ENCODE measurements around the gene MYRIP.

The MYRIP gene

DNA sequence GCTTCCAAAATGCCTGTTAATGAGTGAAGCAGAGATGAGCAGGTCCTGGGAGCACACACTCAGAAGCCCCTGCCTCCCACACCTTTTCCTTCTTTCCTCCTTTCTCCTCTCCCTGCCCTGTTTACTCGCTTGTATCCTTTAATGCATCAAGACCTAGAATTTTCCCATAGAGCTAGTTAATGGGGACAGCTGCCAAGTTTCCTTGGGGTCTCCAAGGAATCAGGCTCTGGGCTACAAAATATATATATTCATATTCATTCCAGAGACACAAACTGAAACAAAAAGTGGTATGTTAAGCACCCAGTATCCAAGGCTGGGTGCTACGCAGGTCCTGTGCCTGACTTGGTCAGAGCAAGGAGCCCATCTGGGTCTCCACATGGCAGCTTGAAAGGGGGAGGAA is 235.6 kb downstream of the MYRIP start:
- TF ChIP-seq, protein P1, sequence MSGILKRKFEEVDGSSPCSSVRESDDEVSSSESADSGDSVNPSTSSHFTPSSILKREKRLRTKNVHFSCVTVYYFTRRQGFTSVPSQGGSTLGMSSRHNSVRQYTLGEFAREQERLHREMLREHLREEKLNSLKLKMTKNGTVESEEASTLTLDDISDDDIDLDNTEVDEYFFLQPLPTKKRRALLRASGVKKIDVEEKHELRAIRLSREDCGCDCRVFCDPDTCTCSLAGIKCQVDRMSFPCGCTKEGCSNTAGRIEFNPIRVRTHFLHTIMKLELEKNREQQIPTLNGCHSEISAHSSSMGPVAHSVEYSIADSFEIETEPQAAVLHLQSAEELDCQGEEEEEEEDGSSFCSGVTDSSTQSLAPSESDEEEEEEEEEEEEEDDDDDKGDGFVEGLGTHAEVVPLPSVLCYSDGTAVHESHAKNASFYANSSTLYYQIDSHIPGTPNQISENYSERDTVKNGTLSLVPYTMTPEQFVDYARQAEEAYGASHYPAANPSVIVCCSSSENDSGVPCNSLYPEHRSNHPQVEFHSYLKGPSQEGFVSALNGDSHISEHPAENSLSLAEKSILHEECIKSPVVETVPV (CRISPR knock-in tag; IDR thresholded peaks at IDR 0.05) = no peak
- no peak for TF ChIP-seq TCF4 (CRISPR knock-in tag; IDR thresholded peaks at IDR 0.05; ENCODE audit: borderline replicate concordance)
- no peak for TF ChIP-seq GLIS3 (CRISPR knock-in tag; IDR thresholded peaks at IDR 0.05)
- no peak for TF ChIP-seq BACH2 (CRISPR knock-in tag; IDR thresholded peaks at IDR 0.05; ENCODE audit: borderline replicate concordance)
- no peak for TF ChIP-seq ESRRG (CRISPR knock-in tag; IDR thresholded peaks at IDR 0.05)
- no peak for TF ChIP-seq ZNF565 (CRISPR knock-in tag; conservative IDR thresholded peaks at IDR 0.05; ENCODE audit: low read depth)
- no peak for TF ChIP-seq ZNF70 (CRISPR knock-in tag; IDR thresholded peaks at IDR 0.05)
- ATAC-seq = no peak

DNA sequence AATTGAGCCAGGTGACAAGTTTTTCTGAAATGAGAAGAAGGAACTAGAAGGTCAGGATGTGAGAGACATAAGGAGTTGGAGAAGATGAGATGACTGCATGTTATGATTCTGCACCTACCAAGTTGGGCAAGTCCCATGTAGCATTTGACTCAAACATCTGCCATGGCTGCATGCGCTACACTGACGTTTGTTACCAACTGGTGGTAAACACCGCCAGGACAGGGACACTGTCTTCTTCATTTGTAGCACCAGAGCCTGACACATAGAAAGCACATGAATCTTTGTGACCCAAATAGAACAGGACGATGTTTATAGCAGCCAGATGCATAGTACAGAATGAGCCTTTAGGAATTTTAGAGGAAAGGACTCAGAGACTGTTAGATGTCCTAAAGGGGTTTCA is 236.7 kb downstream of the MYRIP start:
- ATAC-seq = no peak
- TF ChIP-seq ZFP30 (CRISPR knock-in tag; IDR thresholded peaks at IDR 0.05) (no peak), CSDC2 (CRISPR knock-in tag; IDR thresholded peaks at IDR 0.05) (no peak), ZNF8 (CRISPR knock-in tag; IDR thresholded peaks at IDR 0.05) (no peak), BACH2 (CRISPR knock-in tag; IDR thresholded peaks at IDR 0.05; ENCODE audit: borderline replicate concordance) (no peak), ARNTL (CRISPR knock-in tag; IDR thresholded peaks at IDR 0.05; ENCODE audit: borderline replicate concordance, low read depth) (no peak)
- TF ChIP-seq, protein P2, sequence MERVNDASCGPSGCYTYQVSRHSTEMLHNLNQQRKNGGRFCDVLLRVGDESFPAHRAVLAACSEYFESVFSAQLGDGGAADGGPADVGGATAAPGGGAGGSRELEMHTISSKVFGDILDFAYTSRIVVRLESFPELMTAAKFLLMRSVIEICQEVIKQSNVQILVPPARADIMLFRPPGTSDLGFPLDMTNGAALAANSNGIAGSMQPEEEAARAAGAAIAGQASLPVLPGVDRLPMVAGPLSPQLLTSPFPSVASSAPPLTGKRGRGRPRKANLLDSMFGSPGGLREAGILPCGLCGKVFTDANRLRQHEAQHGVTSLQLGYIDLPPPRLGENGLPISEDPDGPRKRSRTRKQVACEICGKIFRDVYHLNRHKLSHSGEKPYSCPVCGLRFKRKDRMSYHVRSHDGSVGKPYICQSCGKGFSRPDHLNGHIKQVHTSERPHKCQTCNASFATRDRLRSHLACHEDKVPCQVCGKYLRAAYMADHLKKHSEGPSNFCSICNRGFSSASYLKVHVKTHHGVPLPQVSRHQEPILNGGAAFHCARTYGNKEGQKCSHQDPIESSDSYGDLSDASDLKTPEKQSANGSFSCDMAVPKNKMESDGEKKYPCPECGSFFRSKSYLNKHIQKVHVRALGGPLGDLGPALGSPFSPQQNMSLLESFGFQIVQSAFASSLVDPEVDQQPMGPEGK (CRISPR knock-in tag; IDR thresholded peaks at IDR 0.05; ENCODE audit: borderline replicate concordance) = no peak
- TF ChIP-seq, protein P3, sequence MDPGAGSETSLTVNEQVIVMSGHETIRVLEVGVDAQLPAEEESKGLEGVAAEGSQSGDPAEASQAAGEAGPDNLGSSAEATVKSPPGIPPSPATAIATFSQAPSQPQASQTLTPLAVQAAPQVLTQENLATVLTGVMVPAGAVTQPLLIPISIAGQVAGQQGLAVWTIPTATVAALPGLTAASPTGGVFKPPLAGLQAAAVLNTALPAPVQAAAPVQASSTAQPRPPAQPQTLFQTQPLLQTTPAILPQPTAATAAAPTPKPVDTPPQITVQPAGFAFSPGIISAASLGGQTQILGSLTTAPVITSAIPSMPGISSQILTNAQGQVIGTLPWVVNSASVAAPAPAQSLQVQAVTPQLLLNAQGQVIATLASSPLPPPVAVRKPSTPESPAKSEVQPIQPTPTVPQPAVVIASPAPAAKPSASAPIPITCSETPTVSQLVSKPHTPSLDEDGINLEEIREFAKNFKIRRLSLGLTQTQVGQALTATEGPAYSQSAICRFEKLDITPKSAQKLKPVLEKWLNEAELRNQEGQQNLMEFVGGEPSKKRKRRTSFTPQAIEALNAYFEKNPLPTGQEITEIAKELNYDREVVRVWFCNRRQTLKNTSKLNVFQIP (CRISPR knock-in tag; IDR thresholded peaks at IDR 0.05; ENCODE audit: borderline replicate concordance, low read depth) = no peak

DNA sequence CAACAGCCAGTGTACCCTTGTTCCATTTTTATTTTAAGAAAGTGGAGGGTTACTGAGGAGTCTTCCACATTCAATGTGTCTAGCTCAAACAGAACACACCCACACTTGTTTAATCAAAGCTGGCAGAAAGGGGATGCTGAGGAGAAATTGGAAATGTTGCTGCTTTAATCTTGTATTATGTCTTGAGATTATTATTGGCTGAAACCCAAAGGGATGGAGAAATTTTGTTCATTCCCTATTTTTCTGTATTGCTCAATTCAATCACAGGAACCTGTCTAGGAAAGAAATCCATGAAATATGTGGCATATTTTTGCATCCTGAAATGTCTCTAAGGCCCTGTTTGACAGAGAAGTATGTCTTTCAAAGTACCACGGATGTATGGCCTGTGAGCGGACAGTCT is 238.0 kb downstream of the MYRIP start:
- TF ChIP-seq ZC3H10 (CRISPR knock-in tag; IDR thresholded peaks at IDR 0.05) (no peak), ZNF70 (CRISPR knock-in tag; IDR thresholded peaks at IDR 0.05) (no peak), ESRRG (CRISPR knock-in tag; IDR thresholded peaks at IDR 0.05) (no peak), TCF4 (CRISPR knock-in tag; IDR thresholded peaks at IDR 0.05; ENCODE audit: borderline replicate concordance) (no peak), OSR1 (CRISPR knock-in tag; IDR thresholded peaks at IDR 0.05) (no peak), RARB (CRISPR knock-in tag; IDR thresholded peaks at IDR 0.05) (no peak), ZFP30 (CRISPR knock-in tag; IDR thresholded peaks at IDR 0.05) (no peak), TOX (CRISPR knock-in tag; IDR thresholded peaks at IDR 0.05; ENCODE audit: borderline replicate concordance) (no peak), ISL1 (CRISPR knock-in tag; IDR thresholded peaks at IDR 0.05) (no peak), SNAI2 (CRISPR knock-in tag; IDR thresholded peaks at IDR 0.05) (no peak)
- TF ChIP-seq, protein P4, sequence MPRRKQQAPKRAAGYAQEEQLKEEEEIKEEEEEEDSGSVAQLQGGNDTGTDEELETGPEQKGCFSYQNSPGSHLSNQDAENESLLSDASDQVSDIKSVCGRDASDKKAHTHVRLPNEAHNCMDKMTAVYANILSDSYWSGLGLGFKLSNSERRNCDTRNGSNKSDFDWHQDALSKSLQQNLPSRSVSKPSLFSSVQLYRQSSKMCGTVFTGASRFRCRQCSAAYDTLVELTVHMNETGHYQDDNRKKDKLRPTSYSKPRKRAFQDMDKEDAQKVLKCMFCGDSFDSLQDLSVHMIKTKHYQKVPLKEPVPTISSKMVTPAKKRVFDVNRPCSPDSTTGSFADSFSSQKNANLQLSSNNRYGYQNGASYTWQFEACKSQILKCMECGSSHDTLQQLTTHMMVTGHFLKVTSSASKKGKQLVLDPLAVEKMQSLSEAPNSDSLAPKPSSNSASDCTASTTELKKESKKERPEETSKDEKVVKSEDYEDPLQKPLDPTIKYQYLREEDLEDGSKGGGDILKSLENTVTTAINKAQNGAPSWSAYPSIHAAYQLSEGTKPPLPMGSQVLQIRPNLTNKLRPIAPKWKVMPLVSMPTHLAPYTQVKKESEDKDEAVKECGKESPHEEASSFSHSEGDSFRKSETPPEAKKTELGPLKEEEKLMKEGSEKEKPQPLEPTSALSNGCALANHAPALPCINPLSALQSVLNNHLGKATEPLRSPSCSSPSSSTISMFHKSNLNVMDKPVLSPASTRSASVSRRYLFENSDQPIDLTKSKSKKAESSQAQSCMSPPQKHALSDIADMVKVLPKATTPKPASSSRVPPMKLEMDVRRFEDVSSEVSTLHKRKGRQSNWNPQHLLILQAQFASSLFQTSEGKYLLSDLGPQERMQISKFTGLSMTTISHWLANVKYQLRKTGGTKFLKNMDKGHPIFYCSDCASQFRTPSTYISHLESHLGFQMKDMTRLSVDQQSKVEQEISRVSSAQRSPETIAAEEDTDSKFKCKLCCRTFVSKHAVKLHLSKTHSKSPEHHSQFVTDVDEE (CRISPR knock-in tag; IDR thresholded peaks at IDR 0.05) = no peak
- TF ChIP-seq, protein P2 (CRISPR knock-in tag; IDR thresholded peaks at IDR 0.05; ENCODE audit: borderline replicate concordance) = no peak
- TF ChIP-seq, protein P5, sequence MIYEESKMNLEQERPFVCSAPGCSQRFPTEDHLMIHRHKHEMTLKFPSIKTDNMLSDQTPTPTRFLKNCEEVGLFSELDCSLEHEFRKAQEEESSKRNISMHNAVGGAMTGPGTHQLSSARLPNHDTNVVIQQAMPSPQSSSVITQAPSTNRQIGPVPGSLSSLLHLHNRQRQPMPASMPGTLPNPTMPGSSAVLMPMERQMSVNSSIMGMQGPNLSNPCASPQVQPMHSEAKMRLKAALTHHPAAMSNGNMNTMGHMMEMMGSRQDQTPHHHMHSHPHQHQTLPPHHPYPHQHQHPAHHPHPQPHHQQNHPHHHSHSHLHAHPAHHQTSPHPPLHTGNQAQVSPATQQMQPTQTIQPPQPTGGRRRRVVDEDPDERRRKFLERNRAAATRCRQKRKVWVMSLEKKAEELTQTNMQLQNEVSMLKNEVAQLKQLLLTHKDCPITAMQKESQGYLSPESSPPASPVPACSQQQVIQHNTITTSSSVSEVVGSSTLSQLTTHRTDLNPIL (CRISPR knock-in tag; IDR thresholded peaks at IDR 0.05; ENCODE audit: low read depth) = no peak
- no peak for ATAC-seq
